PC-9 (cell line): ENCODE results near the gene RCN1. TPM values are rescaled to one million over a fixed set of nuclear protein-coding genes. Genes with fewer than 3 reads are reported as not detected.
A peak's percentile ranks its signal among the peaks of the same experiment; 100 is the strongest.
"Not testable (repeated sequence)": the region's sequence is repeated elsewhere in the genome, so short reads cannot be mapped to it uniquely, and the experiment has no call there.

Source experiments
- BruUV-seq: library from RNA; stranded (reverse); fragments of 400-500 nt; replicated peaks from 2 replicates; lab custom pipeline; 2021; lab: Mats Ljungman, UMichigan
- CTCF ChIA-PET: fragments of 300-600 bp; sonication (Branson Sonifier 250); formaldehyde crosslinking; loops from one replicate; lab custom pipeline; 2022; ENCODE audit warnings: antibody characterized with exemption; lab: Charles Lee
- POLR2A ChIA-PET: fragments of 300-600 bp; sonication (Branson Sonifier 250); formaldehyde crosslinking; loops from one replicate; lab custom pipeline; 2022; ENCODE audit warnings: antibody characterized with exemption; ENCODE audit not compliant: unreplicated experiment; lab: Charles Lee
- DNase-seq, 2 experiments: peaks; one replicate each; pipeline versions ENCODE4 v3.0.0 to v3.0.0-alpha.2; 2015 to 2022; ENCODE audit warnings: mixed read lengths in 1 of 2
- H2AFZ ChIP-seq: fragments of 200-600 bp; sonication (generic); 2 replicates; pipeline ENCODE4 v1.8.1; 2017; ENCODE audit warnings: antibody characterized with exemption
- H3F3A ChIP-seq: fragments of 200-600 bp; sonication (generic); 2 replicates; pipeline ENCODE4 v1.8.1; 2017; ENCODE audit warnings: antibody characterized with exemption, mild to moderate bottlenecking, low read depth; ENCODE audit not compliant: insufficient read depth
- H3K27ac ChIP-seq: fragments of 200-600 bp; sonication (generic); 2 replicates; pipeline ENCODE4 v1.6.1; 2016; ENCODE audit warnings: mixed run types
- H3K27me3 ChIP-seq: fragments of 200-600 bp; sonication (generic); 2 replicates; pipeline ENCODE4 v1.6.1; 2016; ENCODE audit warnings: low read depth, mixed run types; ENCODE audit not compliant: insufficient read depth
- H3K36me3 ChIP-seq: fragments of 200-600 bp; sonication (generic); 2 replicates; pipeline ENCODE4 v1.6.1; 2016; ENCODE audit warnings: low read depth, mixed run types
- H3K4me1 ChIP-seq: fragments of 200-600 bp; sonication (generic); replicated peaks from 2 replicates; pipeline ENCODE4 v1.6.1; 2016; ENCODE audit warnings: mixed run types; ENCODE audit not compliant: insufficient read depth
- H3K4me2 ChIP-seq: fragments of 200-600 bp; sonication (generic); 2 replicates; pipeline ENCODE4 v1.6.1; 2017; ENCODE audit warnings: mixed run types
- H3K4me3 ChIP-seq: fragments of 200-600 bp; sonication (generic); 2 replicates; pipeline ENCODE4 v1.6.1; 2016; ENCODE audit warnings: mixed run types
- H3K79me2 ChIP-seq: fragments of 200-600 bp; sonication (generic); 2 replicates; pipeline ENCODE4 v1.6.1; 2017; ENCODE audit warnings: low read depth, mixed run types
- H3K9me2 ChIP-seq: fragments of 200-600 bp; sonication (generic); 2 replicates; pipeline ENCODE4 v1.8.1; 2017; ENCODE audit warnings: mild to moderate bottlenecking; ENCODE audit not compliant: insufficient read depth
- H3K9me3 ChIP-seq: fragments of 200-600 bp; sonication (generic); 2 replicates; pipeline ENCODE4 v1.8.1; 2016; ENCODE audit warnings: low read depth; ENCODE audit not compliant: insufficient read depth
- H4K20me1 ChIP-seq: fragments of 200-600 bp; sonication (generic); 2 replicates; pipeline ENCODE4 v1.8.1; 2017; ENCODE audit not compliant: insufficient read depth
- EZH2 ChIP-seq: fragments of 200-600 bp; sonication (generic); IDR thresholded peaks from 2 replicates; pipeline ENCODE4 v1.8.0; 2017; ENCODE audit warnings: antibody characterized with exemption, low read depth
- intact Hi-C: fragments of 100-400 bp; cut with micrococcal nuclease; formaldehyde crosslinking; loops from one replicate; pipeline ENCODE4 v1.10.0; 2022; ENCODE audit not compliant: unreplicated experiment
- total RNA-seq: library from RNA; stranded (reverse); gene quantifications from 2 replicates; pipeline ENCODE4 v1.2.3, GENCODE V29; 2021
- TF ChIP-seq, protein P1 (sequence below): fragments of 200-600 bp; sonication (generic); conservative IDR thresholded peaks from 2 replicates; pipeline ENCODE4 v1.6.1; 2017; ENCODE audit warnings: mixed run types, antibody characterized with exemption, mild to moderate bottlenecking, moderate library complexity

Gene RCN1
- total RNA-seq, 1 experiment from 2014 or later: 206 TPM

DNA sequence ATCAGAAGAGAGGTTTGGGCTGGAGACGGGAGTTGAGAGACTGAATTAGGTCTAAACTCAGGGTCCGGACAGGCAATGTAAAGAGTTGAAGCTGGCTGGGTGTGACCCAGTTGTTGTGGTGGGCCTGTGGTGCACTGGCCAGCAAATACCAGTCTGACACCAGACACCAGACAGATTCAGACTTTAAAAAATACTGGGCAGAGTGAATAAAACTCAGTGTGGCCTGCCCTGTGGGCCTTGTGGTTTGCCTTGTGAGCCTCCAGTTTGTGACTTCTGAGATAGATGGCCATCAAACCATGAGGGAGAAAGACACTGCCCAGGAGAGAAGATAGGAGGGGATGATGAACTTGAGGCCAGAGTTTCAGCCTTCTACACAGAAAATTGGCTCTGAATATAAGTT is 25.8 kb downstream of the RCN1 start:
- POLR2A ChIA-PET: interaction anchor here (0.5 kb wide), 1 partner anchor 603 kb away, joined by 3 read pairs; no protein-coding TSS in a partner anchor
- peaks cover 21% of the 10 kb centered on the region for H3K4me1 ChIP-seq
- H2AFZ ChIP-seq: no peak overlapping the region
- peaks cover 7% of the 10 kb centered on the region; the same call in 1 of the 2 replicates for H3F3A ChIP-seq
- peaks cover under 1% of the 10 kb centered on the region; the same call in 1 of the 2 replicates for H3K9me3 ChIP-seq
- no peak for DNase-seq
- intact Hi-C loops: no loop called here
- no peaks in the 10 kb centered on the region for H3K9me2 ChIP-seq
- no peaks in the 10 kb centered on the region for H3K36me3 ChIP-seq
- no peak overlapping the region for H3K4me3 ChIP-seq
- CTCF ChIA-PET: no interaction called here
- no peak overlapping the region for H3K27ac ChIP-seq
- no peaks in the 10 kb centered on the region for H3K27me3 ChIP-seq
- no peaks in the 10 kb centered on the region for H4K20me1 ChIP-seq
- TF ChIP-seq, protein P1, sequence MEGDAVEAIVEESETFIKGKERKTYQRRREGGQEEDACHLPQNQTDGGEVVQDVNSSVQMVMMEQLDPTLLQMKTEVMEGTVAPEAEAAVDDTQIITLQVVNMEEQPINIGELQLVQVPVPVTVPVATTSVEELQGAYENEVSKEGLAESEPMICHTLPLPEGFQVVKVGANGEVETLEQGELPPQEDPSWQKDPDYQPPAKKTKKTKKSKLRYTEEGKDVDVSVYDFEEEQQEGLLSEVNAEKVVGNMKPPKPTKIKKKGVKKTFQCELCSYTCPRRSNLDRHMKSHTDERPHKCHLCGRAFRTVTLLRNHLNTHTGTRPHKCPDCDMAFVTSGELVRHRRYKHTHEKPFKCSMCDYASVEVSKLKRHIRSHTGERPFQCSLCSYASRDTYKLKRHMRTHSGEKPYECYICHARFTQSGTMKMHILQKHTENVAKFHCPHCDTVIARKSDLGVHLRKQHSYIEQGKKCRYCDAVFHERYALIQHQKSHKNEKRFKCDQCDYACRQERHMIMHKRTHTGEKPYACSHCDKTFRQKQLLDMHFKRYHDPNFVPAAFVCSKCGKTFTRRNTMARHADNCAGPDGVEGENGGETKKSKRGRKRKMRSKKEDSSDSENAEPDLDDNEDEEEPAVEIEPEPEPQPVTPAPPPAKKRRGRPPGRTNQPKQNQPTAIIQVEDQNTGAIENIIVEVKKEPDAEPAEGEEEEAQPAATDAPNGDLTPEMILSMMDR: no peak
- TF ChIP-seq EZH2: no peak
- H3K4me2 ChIP-seq: no peak overlapping the region
- H3K79me2 ChIP-seq: no peaks in the 10 kb centered on the region
- BruUV-seq: no TSS peak

GRCh38 chr11:32118025-32118974 is 27.4 kb downstream of the RCN1 start:
- BruUV-seq: no TSS peak
- Histone ChIP-seq H4K20me1 (no peaks in the 10 kb centered on the region), H3K27me3 (no peaks in the 10 kb centered on the region), H3K27ac (peak overlapping the region; percentile 72), H3K9me2 (no peaks in the 10 kb centered on the region), H3K36me3 (no peaks in the 10 kb centered on the region), H3K9me3 (no peaks in the 10 kb centered on the region), H3K4me1 (peaks cover 21% of the 10 kb centered on the region), H3K4me2 (peak overlapping the region; percentile 54), H3K79me2 (no peaks in the 10 kb centered on the region), H3F3A (peaks cover 7% of the 10 kb centered on the region; the same call in 1 of the 2 replicates), H3K4me3 (no peak overlapping the region), H2AFZ (peak overlapping the region; percentile 23; the same call in 1 of the 2 replicates)
- intact Hi-C loops: loop anchor here (2.0 kb wide), 1 partner anchor 27 kb away; the partner anchor contains the start of gene RCN1
- ChIA-PET POLR2A (no interaction called here), CTCF (interaction anchor here (0.6 to 0.7 kb wide), 2 partner anchors 19 to 46 kb away, joined by 3 read pairs; no protein-coding TSS in a partner anchor)
- peak; percentile 52 to 80 for DNase-seq
- TF ChIP-seq EZH2: no peak
- TF ChIP-seq, protein P1: no peak

- H3K36me3 ChIP-seq, H3K9me3 ChIP-seq, H3F3A ChIP-seq, POLR2A ChIA-PET, H2AFZ ChIP-seq, H3K79me2 ChIP-seq, H4K20me1 ChIP-seq, BruUV-seq, H3K27me3 ChIP-seq, H3K4me3 ChIP-seq, DNase-seq, H3K9me2 ChIP-seq: not testable (repeated sequence)
- H3K27ac ChIP-seq: peak overlapping the region; percentile 72
- H3K4me2 ChIP-seq: peak overlapping the region; percentile 54
- intact Hi-C loops: loop anchor here (2.0 kb wide), 1 partner anchor 28 kb away; the partner anchor contains the start of gene RCN1
- CTCF ChIA-PET: interaction anchor here (0.7 kb wide), 1 partner anchor 46 kb away, joined by 3 read pairs; no protein-coding TSS in a partner anchor
- H3K4me1 ChIP-seq: peaks cover 21% of the 10 kb centered on the region
These were observed 28.3 kb downstream of the RCN1 start for GRCh38 chr11:32119139-32119538.
